Trophoblast cell (in vitro differentiated cells and primary cell): ENCODE results near the gene CCDC54.

Experiments used
- DNase-seq, 2 donors: peaks; one replicate each; pipeline ENCODE4 v3.0.0-alpha.2; 2016
- H2AFZ ChIP-seq: 2 replicates; pipeline ENCODE4 v1.6.1; 2013; ENCODE audit warnings: low read length, moderate library complexity, mild to moderate bottlenecking; ENCODE audit not compliant: insufficient read depth, poor library complexity
- H2AK5ac ChIP-seq: 2 replicates; pipeline ENCODE4 v1.6.1; 2013; ENCODE audit warnings: mild to moderate bottlenecking, low read length
- H2BK120ac ChIP-seq: 2 replicates; pipeline ENCODE4 v1.6.1; 2013; ENCODE audit warnings: low read length, mild to moderate bottlenecking, moderate library complexity; ENCODE audit not compliant: insufficient read depth, poor library complexity
- H2BK12ac ChIP-seq: 2 replicates; pipeline ENCODE4 v1.6.1; 2013; ENCODE audit warnings: mild to moderate bottlenecking, low read length, moderate library complexity
- H2BK5ac ChIP-seq: 2 replicates; pipeline ENCODE4 v1.6.1; 2013; ENCODE audit warnings: low read length, low read depth, moderate library complexity, mild to moderate bottlenecking; ENCODE audit not compliant: poor library complexity
- H3K14ac ChIP-seq: 2 replicates; pipeline ENCODE4 v1.6.1; 2013; ENCODE audit warnings: mild to moderate bottlenecking, low read length
- H3K18ac ChIP-seq: 2 replicates; pipeline ENCODE4 v1.6.1; 2013; ENCODE audit warnings: mild to moderate bottlenecking, low read length
- H3K23ac ChIP-seq: 2 replicates; pipeline ENCODE4 v1.6.1; 2013; ENCODE audit warnings: low read length
- H3K27ac ChIP-seq: 2 replicates; pipeline ENCODE4 v1.5.1; 2013; ENCODE audit warnings: low read depth, mild to moderate bottlenecking, inconsistent platforms, low read length, moderate library complexity
- H3K27me3 ChIP-seq: 2 replicates; pipeline ENCODE4 v1.6.1; 2013; ENCODE audit warnings: inconsistent platforms, mild to moderate bottlenecking, low read length, moderate library complexity; ENCODE audit not compliant: insufficient read depth
- H3K36me3 ChIP-seq, 2 experiments: 1 replicate in 1 of 2; 2 replicates in 1 of 2; pipeline ENCODE4 v1.6.1; 2013; ENCODE audit warnings: low read length in 2 of 2, mild to moderate bottlenecking in 2 of 2, moderate library complexity in 1 of 2; ENCODE audit not compliant: insufficient read depth in 2 of 2, control insufficient read depth in 1 of 2
- H3K4ac ChIP-seq: 2 replicates; pipeline ENCODE4 v1.6.1; 2013; ENCODE audit warnings: low read depth, mild to moderate bottlenecking, low read length, moderate library complexity
- H3K4me1 ChIP-seq, 2 experiments: 1 replicate in 1 of 2; 2 replicates in 1 of 2; pipeline ENCODE4 v1.6.1; 2013; ENCODE audit warnings: low read length in 2 of 2, mild to moderate bottlenecking in 2 of 2, moderate library complexity in 1 of 2; ENCODE audit not compliant: insufficient read depth in 2 of 2, control insufficient read depth in 1 of 2
- H3K4me2 ChIP-seq: 2 replicates; pipeline ENCODE4 v1.6.1; 2013; ENCODE audit warnings: inconsistent platforms, mild to moderate bottlenecking, low read length, moderate library complexity
- H3K4me3 ChIP-seq: 2 replicates; pipeline ENCODE4 v1.5.1; 2013; ENCODE audit warnings: mild to moderate bottlenecking, low read depth, low read length, inconsistent platforms
- H3K79me1 ChIP-seq: one replicate; pipeline ENCODE4 v1.6.1; 2013; ENCODE audit warnings: low read length
- H3K79me2 ChIP-seq: 2 replicates; pipeline ENCODE4 v1.6.1; 2013; ENCODE audit warnings: low read length, mild to moderate bottlenecking; ENCODE audit not compliant: control insufficient read depth, insufficient read depth, poor library complexity
- H3K9ac ChIP-seq: 2 replicates; pipeline ENCODE4 v1.6.1; 2013; ENCODE audit warnings: mild to moderate bottlenecking, low read length
- H3K9me3 ChIP-seq: 2 replicates; pipeline ENCODE4 v1.6.1; 2013; ENCODE audit warnings: low read depth, mild to moderate bottlenecking, control low read depth, inconsistent platforms, low read length; ENCODE audit not compliant: insufficient read depth
- H4K12ac ChIP-seq: 2 replicates; pipeline ENCODE4 v1.6.1; 2013; ENCODE audit warnings: low read depth, mild to moderate bottlenecking, low read length, moderate library complexity
- H4K8ac ChIP-seq: 2 replicates; pipeline ENCODE4 v1.6.1; 2013; ENCODE audit warnings: low read depth, mild to moderate bottlenecking, low read length, moderate library complexity
- H4K91ac ChIP-seq: one replicate; pipeline ENCODE4 v1.6.1; 2013; ENCODE audit warnings: low read depth, mild to moderate bottlenecking, low read length, moderate library complexity
- WGBS: extraction: QIAGEN DNeasy Blood & Tissue Kit; methylation state at CpG from one replicate; pipeline ENCODE4 v1.1.7; 2013; ENCODE audit warnings: missing lambda C conversion rate; ENCODE audit not compliant: insufficient read length, insufficient coverage; ENCODE audit errors: extremely low coverage; 5-methylcytosine and 5-hydroxymethylcytosine counted together

Gene CCDC54

DNA sequence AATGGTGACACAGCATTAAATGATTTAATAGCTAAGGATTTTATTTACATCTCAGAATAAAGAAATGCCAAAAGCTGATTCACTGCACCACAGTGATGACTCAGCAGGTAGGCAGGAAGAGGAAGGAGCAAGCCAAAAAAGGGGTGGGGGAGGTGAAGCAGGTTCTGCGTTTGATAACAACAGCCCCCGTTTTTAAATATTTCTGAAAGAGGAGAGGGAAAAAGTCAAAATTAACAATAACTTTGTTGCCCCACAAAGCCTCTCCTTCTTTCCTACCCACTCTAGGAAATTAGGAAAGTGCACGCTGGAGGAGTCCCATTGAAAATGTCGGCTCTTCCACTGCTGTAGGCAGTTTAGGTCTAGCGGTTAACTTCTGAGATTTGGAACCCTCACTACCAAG lies 9.9 kb upstream of the CCDC54 start:
- Histone ChIP-seq H4K91ac (no peak overlapping the region), H3K9me3 (no peaks in the 10 kb centered on the region), H3K36me3 (no peaks in the 10 kb centered on the region), H3K4me3 (no peak overlapping the region), H2BK12ac (no peak overlapping the region), H3K4me2 (no peak overlapping the region), H3K27ac (no peak overlapping the region), H2AK5ac (no peak overlapping the region), H4K8ac (no peak overlapping the region), H2BK5ac (no peak overlapping the region), H3K4me1 (no peaks in the 10 kb centered on the region), H3K18ac (no peak overlapping the region), H3K23ac (no peak overlapping the region), H3K79me2 (no peaks in the 10 kb centered on the region), H3K79me1 (peaks cover 4% of the 10 kb centered on the region), H3K9ac (no peak overlapping the region), H2BK120ac (no peak overlapping the region), H3K4ac (no peak overlapping the region), H3K27me3 (no peaks in the 10 kb centered on the region), H4K12ac (no peak overlapping the region), H2AFZ (no peak overlapping the region), H3K14ac (no peak overlapping the region)
- no CpG with 5 or more reads among the region's 5 CpGs for WGBS
- no peak for DNase-seq

DNA sequence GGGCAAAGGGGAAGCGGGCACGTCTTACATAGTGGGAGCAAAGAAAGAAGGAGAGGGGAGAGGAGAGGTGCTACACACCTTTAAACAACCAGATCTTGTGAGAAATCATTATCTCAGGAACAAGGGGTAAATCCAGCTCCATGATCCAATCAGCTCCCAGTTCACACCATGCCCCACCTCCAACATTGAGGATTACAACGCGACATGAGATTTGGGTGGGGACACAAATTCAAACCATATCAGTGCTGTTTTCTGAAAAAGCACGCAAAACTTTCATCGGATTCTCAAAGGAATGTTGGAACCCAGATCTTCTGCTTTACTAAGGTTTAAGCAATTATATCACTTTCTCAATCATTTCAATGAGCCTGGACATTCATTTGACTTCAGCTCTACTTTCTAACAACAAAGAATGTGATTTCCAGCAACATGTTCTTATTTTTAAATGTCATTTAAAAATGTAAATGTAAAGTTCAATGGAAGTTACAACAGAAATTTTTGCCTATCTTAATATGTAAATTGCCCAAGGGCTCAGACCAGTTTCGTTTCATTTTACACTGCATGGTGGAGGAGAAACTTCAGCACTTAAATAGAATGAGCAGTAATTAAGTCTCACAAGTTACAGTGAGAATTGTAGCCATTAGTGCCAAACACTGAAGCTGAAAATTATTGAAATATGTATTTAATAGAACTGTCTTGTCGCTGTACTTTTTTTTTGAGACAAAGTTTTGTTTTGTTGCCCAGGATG lies 8.4 kb upstream of the CCDC54 start:
- peaks cover 4% of the 10 kb centered on the region for H3K79me1 ChIP-seq
- H3K23ac ChIP-seq = no peak overlapping the region
- H2BK120ac ChIP-seq = no peak overlapping the region
- WGBS = no CpG with 5 or more reads among the region's 8 CpGs
- no peak overlapping the region for H3K27ac ChIP-seq
- no peak overlapping the region for H2AK5ac ChIP-seq
- no peak overlapping the region for H4K12ac ChIP-seq
- no peak overlapping the region for H3K4me3 ChIP-seq
- H3K4me1 ChIP-seq = no peaks in the 10 kb centered on the region
- H4K8ac ChIP-seq = no peak overlapping the region
- H3K14ac ChIP-seq = no peak overlapping the region
- no peak overlapping the region for H3K4ac ChIP-seq
- no peak overlapping the region for H2BK5ac ChIP-seq
- H3K79me2 ChIP-seq = no peaks in the 10 kb centered on the region
- no peak overlapping the region for H2BK12ac ChIP-seq
- no peak overlapping the region for H3K9ac ChIP-seq
- no peak overlapping the region for H3K18ac ChIP-seq
- H3K9me3 ChIP-seq = no peaks in the 10 kb centered on the region
- H2AFZ ChIP-seq = no peak overlapping the region
- DNase-seq = peak in 1 of 2 donors; percentile 30
- H3K4me2 ChIP-seq = no peak overlapping the region
- H4K91ac ChIP-seq = no peak overlapping the region
- no peaks in the 10 kb centered on the region for H3K27me3 ChIP-seq
- no peaks in the 10 kb centered on the region for H3K36me3 ChIP-seq

DNA sequence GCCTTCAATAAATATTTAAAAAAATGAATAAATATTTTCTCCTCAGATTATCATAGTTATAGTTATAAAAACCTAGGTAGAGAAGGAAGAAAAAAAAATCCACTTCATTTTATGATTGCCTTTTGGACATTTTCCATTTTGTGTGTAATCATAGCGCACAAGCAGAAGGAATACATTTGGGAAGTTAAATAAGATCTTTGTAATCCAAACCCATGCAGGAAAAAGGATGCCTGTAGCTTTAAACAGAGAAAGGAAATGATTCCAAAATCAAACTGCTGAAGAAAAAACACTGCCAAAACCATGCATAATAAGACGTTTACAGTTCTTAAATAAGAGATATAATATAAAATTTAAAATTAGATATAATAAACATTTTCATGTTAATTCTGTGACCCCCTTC lies 7.4 kb upstream of the CCDC54 start:
- Histone ChIP-seq H3K23ac (no peak overlapping the region), H3K36me3 (no peaks in the 10 kb centered on the region), H2BK5ac (no peak overlapping the region), H2AK5ac (no peak overlapping the region), H3K27ac (no peak overlapping the region), H3K4ac (no peak overlapping the region), H3K14ac (no peak overlapping the region), H3K9me3 (no peaks in the 10 kb centered on the region), H3K4me3 (no peak overlapping the region), H2BK120ac (no peak overlapping the region), H3K18ac (no peak overlapping the region), H4K12ac (no peak overlapping the region), H3K79me2 (no peaks in the 10 kb centered on the region), H4K91ac (no peak overlapping the region), H3K4me2 (no peak overlapping the region), H3K9ac (no peak overlapping the region), H3K27me3 (no peaks in the 10 kb centered on the region), H3K4me1 (no peaks in the 10 kb centered on the region), H2AFZ (no peak overlapping the region), H3K79me1 (peaks cover 4% of the 10 kb centered on the region), H2BK12ac (no peak overlapping the region), H4K8ac (no peak overlapping the region)
- DNase-seq = no peak
- WGBS = no CpG with 5 or more reads among the region's 2 CpGs

DNA sequence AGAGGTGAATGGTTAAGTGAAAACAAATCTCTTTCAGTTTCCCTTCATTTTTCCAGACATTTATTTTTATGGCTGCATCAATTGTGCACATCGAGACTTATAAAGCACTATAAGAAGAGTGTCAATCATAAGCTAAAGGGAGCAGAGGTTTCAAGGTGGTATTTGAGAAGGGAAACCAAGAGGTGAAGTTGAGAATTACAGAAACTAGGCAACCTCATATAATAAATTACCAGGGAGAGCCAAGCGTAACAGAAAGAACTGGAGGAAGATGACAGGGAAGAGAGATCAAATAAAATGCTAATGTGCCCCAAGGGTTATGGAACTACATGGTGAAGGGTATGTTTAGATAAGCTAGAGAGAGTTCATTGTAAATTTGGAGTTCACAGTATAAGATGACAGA lies 6.3 kb upstream of the CCDC54 start:
- H3K27me3 ChIP-seq = no peaks in the 10 kb centered on the region
- no peak for DNase-seq
- H2BK12ac ChIP-seq = no peak overlapping the region
- no peaks in the 10 kb centered on the region for H3K9me3 ChIP-seq
- H3K18ac ChIP-seq = no peak overlapping the region
- H3K4me2 ChIP-seq = no peak overlapping the region
- no peak overlapping the region for H3K23ac ChIP-seq
- no peak overlapping the region for H2BK120ac ChIP-seq
- no peak overlapping the region for H4K91ac ChIP-seq
- no CpG with 5 or more reads among the region's 2 CpGs for WGBS
- H3K27ac ChIP-seq = no peak overlapping the region
- H4K8ac ChIP-seq = no peak overlapping the region
- no peak overlapping the region for H2AFZ ChIP-seq
- H3K4me3 ChIP-seq = no peak overlapping the region
- H3K79me1 ChIP-seq = peaks cover 6% of the 10 kb centered on the region
- H4K12ac ChIP-seq = no peak overlapping the region
- no peak overlapping the region for H3K4ac ChIP-seq
- H2AK5ac ChIP-seq = no peak overlapping the region
- no peak overlapping the region for H3K14ac ChIP-seq
- H3K4me1 ChIP-seq = peaks cover 0 to 2% of the 10 kb centered on the region in 2 experiments
- no peaks in the 10 kb centered on the region for H3K36me3 ChIP-seq
- no peak overlapping the region for H2BK5ac ChIP-seq
- no peaks in the 10 kb centered on the region for H3K79me2 ChIP-seq
- no peak overlapping the region for H3K9ac ChIP-seq
